ENCODE measurements around the gene WNK3.

The WNK3 gene

GRCh38 chrX:54166915-54167314, 190.9 kb downstream of the WNK3 start:
- Histone ChIP-seq H3K27me3 (ENCODE audit: low read depth, low read length) (no peaks in the 10 kb centered on the region), H3K9ac (ENCODE audit: low read length) (no peak overlapping the region), H3K9me3 (ENCODE audit: insufficient read depth, low read length) (no peaks in the 10 kb centered on the region), H3K79me2 (ENCODE audit: low read length) (no peaks in the 10 kb centered on the region), H3K4me1 (ENCODE audit: low read length) (no peaks in the 10 kb centered on the region), H4K20me1 (ENCODE audit: insufficient read depth, low read length) (no peaks in the 10 kb centered on the region), H2AFZ (ENCODE audit: low read depth, low read length) (no peak overlapping the region), H3K4me2 (ENCODE audit: low read length) (no peak overlapping the region), H3K27ac (ENCODE audit: low read length) (no peak overlapping the region), H3K36me3 (replicated peaks; ENCODE audit: low read depth, low read length) (peaks cover 3% of the 10 kb centered on the region), H3K4me3 (ENCODE audit: low read length) (no peak overlapping the region)
- no peak for TF ChIP-seq EZH2phosphoT487 (IDR thresholded peaks at IDR 0.05; ENCODE audit: low read depth)
- TF ChIP-seq CTCF (IDR thresholded peaks at IDR 0.05; ENCODE audit: low read depth, low read length), result no peak

GRCh38 chrX:54157561-54157960, 200.3 kb downstream of the WNK3 start:
- no peak for TF ChIP-seq EZH2phosphoT487 (IDR thresholded peaks at IDR 0.05; ENCODE audit: low read depth)
- no peak for TF ChIP-seq CTCF (IDR thresholded peaks at IDR 0.05; ENCODE audit: low read depth, low read length)
- no peak overlapping the region for H3K9ac ChIP-seq (ENCODE audit: low read length)
- H3K4me2 ChIP-seq (ENCODE audit: low read length), result no peak overlapping the region

More at GRCh38 chrX:54157561-54157960, 200.3 kb downstream of the WNK3 start:
- H3K27ac ChIP-seq (ENCODE audit: low read length), result no peak overlapping the region
- H3K4me1 ChIP-seq (ENCODE audit: low read length), result no peaks in the 10 kb centered on the region
- H3K9me3 ChIP-seq (ENCODE audit: insufficient read depth, low read length), result no peaks in the 10 kb centered on the region
- no peaks in the 10 kb centered on the region for H3K27me3 ChIP-seq (ENCODE audit: low read depth, low read length)
- H4K20me1 ChIP-seq (ENCODE audit: insufficient read depth, low read length), result no peaks in the 10 kb centered on the region
- no peak overlapping the region for H2AFZ ChIP-seq (ENCODE audit: low read depth, low read length)
- H3K79me2 ChIP-seq (ENCODE audit: low read length), result no peaks in the 10 kb centered on the region
- H3K4me3 ChIP-seq (ENCODE audit: low read length), result no peak overlapping the region
- peaks cover 3% of the 10 kb centered on the region for H3K36me3 ChIP-seq (replicated peaks; ENCODE audit: low read depth, low read length)

All from OCI-LY3 (cell line).